Suprapubic skin (tissue), 4 donors: ENCODE results near the gene SAA4. TPM values are rescaled to one million over a fixed set of nuclear protein-coding genes. Genes with fewer than 3 reads are reported as not detected.

ENCODE experiments used
- DNase-seq, 2 donors: peaks; one replicate each; pipeline ENCODE4 v3.0.0-alpha.2; 2019; ENCODE audit warnings: low spot score in 2 of 2
- H3K27ac ChIP-seq: fragments of 200-600 bp; sonication (generic); one replicate; pipeline ENCODE4 v1.5.1; 2019
- H3K27me3 ChIP-seq: fragments of 200-600 bp; sonication (generic); one replicate; pipeline ENCODE4 v1.5.1; 2019
- H3K36me3 ChIP-seq: fragments of 200-600 bp; sonication (generic); one replicate; pipeline ENCODE4 v1.5.1; 2019
- H3K4me1 ChIP-seq: fragments of 200-600 bp; sonication (generic); one replicate; pipeline ENCODE4 v1.5.1; 2019
- H3K4me3 ChIP-seq: fragments of 200-600 bp; sonication (generic); one replicate; pipeline ENCODE4 v1.5.1; 2019; ENCODE audit warnings: mild to moderate bottlenecking
- H3K9me3 ChIP-seq: fragments of 200-600 bp; sonication (generic); one replicate; pipeline ENCODE4 v1.5.1; 2019
- CTCF ChIP-seq, 2 donors: fragments of 200-600 bp in 1 of 2; fragments of 450-650 bp in 1 of 2; sonication (generic) in 1 of 2; IDR thresholded peaks; one replicate each; pipeline ENCODE4 v1.5.1; 2016 to 2019; ENCODE audit warnings: antibody characterized with exemption in 2 of 2, mild to moderate bottlenecking in 1 of 2, moderate library complexity in 1 of 2
- EP300 ChIP-seq: sonication (generic); formaldehyde crosslinking; IDR thresholded peaks from one replicate; pipeline ENCODE4 v1.6.1; 2017; ENCODE audit warnings: antibody characterized with exemption
- POLR2A ChIP-seq, 2 donors: fragments of 450-650 bp; IDR thresholded peaks; one replicate each; pipeline ENCODE4 v1.6.1; 2017; ENCODE audit warnings: antibody characterized with exemption in 2 of 2, mild to moderate bottlenecking in 2 of 2, moderate library complexity in 2 of 2
- POLR2AphosphoS5 ChIP-seq, 3 donors: sonication (generic); formaldehyde crosslinking; IDR thresholded peaks; one replicate each; pipeline ENCODE4 v1.6.1; 2017; ENCODE audit warnings: antibody characterized with exemption in 3 of 3
- WGBS: methylation state at CpG from one replicate; pipeline ENCODE4 v1.1.5; 2018; 5-methylcytosine and 5-hydroxymethylcytosine counted together
- total RNA-seq, 4 donors: library from RNA; depleted of rRNA; stranded (reverse); fragments of >200 nt; gene quantifications; one replicate each; pipeline ENCODE4 v1.1.0, GENCODE V29; 2016

Gene SAA4
- 1 to 10 TPM in 1 of 4 donors, not detected in 3; 5.1 TPM for total RNA-seq

GRCh38 chr11:18236664-18237356 is at the start of gene SAA4:
Gene SAA4 (minus strand): TSS chr11:18236802. CDS start chr11:18235926, 876 bp downstream.
- H3K4me1 ChIP-seq = no peaks in the 10 kb centered on the region
- H3K4me3 ChIP-seq = no peak within 1 kb of the TSS
- TF ChIP-seq POLR2AphosphoS5 (IDR thresholded peaks at IDR 0.05) (no peak), POLR2A (IDR thresholded peaks at IDR 0.05) (no peak), EP300 (no peak), CTCF (IDR thresholded peaks at IDR 0.05) (no peak)
- DNase-seq = no peak
- H3K27me3 ChIP-seq = peaks cover 9% of the 10 kb centered on the region
- H3K36me3 ChIP-seq = no peaks in the 10 kb centered on the region
- no peaks in the 10 kb centered on the region for H3K9me3 ChIP-seq
- 75% methylated on average over 2 of the region's 2 CpGs for WGBS
- no peak within 1 kb of the TSS for H3K27ac ChIP-seq

- TF ChIP-seq CTCF (IDR thresholded peaks at IDR 0.05) (no peak), POLR2AphosphoS5 (IDR thresholded peaks at IDR 0.05) (no peak), POLR2A (IDR thresholded peaks at IDR 0.05) (no peak), EP300 (no peak)
- WGBS = 96% methylated on average over 1 of the region's 1 CpG
- H3K36me3 ChIP-seq = peaks cover 66% of the 10 kb centered on the region
- no peak overlapping the region for H3K27ac ChIP-seq
- H3K4me3 ChIP-seq = no peak overlapping the region
- H3K9me3 ChIP-seq = no peaks in the 10 kb centered on the region
- no peaks in the 10 kb centered on the region for H3K27me3 ChIP-seq
- H3K4me1 ChIP-seq = no peaks in the 10 kb centered on the region
- DNase-seq = no peak
Observed at GRCh38 chr11:18285841-18286240, 49.2 kb upstream of the SAA4 start.

GRCh38 chr11:18282626-18283025 is 46.0 kb upstream of the SAA4 start:
- TF ChIP-seq POLR2AphosphoS5 (IDR thresholded peaks at IDR 0.05) (no peak), EP300 (no peak), POLR2A (IDR thresholded peaks at IDR 0.05) (no peak), CTCF (IDR thresholded peaks at IDR 0.05) (no peak)
- H3K9me3 ChIP-seq = no peaks in the 10 kb centered on the region
- H3K36me3 ChIP-seq = peaks cover 76% of the 10 kb centered on the region
- DNase-seq = no peak
- no peaks in the 10 kb centered on the region for H3K4me1 ChIP-seq
- no peaks in the 10 kb centered on the region for H3K27me3 ChIP-seq
- H3K4me3 ChIP-seq = no peak overlapping the region
- no peak overlapping the region for H3K27ac ChIP-seq
- 96% methylated on average over 2 of the region's 2 CpGs for WGBS

GRCh38 chr11:18280438-18281045 is 43.9 kb upstream of the SAA4 start:
- Histone ChIP-seq H3K4me1 (no peaks in the 10 kb centered on the region), H3K27me3 (no peaks in the 10 kb centered on the region), H3K9me3 (no peaks in the 10 kb centered on the region), H3K4me3 (no peak overlapping the region), H3K36me3 (peaks cover 58% of the 10 kb centered on the region), H3K27ac (no peak overlapping the region)
- no peak for DNase-seq
- TF ChIP-seq EP300 (no peak), POLR2AphosphoS5 (IDR thresholded peaks at IDR 0.05) (no peak), CTCF (IDR thresholded peaks at IDR 0.05) (no peak), POLR2A (IDR thresholded peaks at IDR 0.05) (no peak)
- 84% methylated on average over 4 of the region's 4 CpGs for WGBS

GRCh38 chr11:18277565-18278271 is 41.1 kb upstream of the SAA4 start:
- TF ChIP-seq POLR2A (IDR thresholded peaks at IDR 0.05) = no peak
- no peak for TF ChIP-seq POLR2AphosphoS5 (IDR thresholded peaks at IDR 0.05)
- no peak for TF ChIP-seq EP300
- Histone ChIP-seq H3K27ac (no peak overlapping the region), H3K36me3 (peaks cover 41% of the 10 kb centered on the region), H3K4me1 (no peaks in the 10 kb centered on the region), H3K27me3 (no peaks in the 10 kb centered on the region), H3K4me3 (no peak overlapping the region), H3K9me3 (no peaks in the 10 kb centered on the region)
- no peak for DNase-seq
- 91% methylated on average over 5 of the region's 5 CpGs for WGBS
